ENCODE data around the gene BRD3.

DNA sequence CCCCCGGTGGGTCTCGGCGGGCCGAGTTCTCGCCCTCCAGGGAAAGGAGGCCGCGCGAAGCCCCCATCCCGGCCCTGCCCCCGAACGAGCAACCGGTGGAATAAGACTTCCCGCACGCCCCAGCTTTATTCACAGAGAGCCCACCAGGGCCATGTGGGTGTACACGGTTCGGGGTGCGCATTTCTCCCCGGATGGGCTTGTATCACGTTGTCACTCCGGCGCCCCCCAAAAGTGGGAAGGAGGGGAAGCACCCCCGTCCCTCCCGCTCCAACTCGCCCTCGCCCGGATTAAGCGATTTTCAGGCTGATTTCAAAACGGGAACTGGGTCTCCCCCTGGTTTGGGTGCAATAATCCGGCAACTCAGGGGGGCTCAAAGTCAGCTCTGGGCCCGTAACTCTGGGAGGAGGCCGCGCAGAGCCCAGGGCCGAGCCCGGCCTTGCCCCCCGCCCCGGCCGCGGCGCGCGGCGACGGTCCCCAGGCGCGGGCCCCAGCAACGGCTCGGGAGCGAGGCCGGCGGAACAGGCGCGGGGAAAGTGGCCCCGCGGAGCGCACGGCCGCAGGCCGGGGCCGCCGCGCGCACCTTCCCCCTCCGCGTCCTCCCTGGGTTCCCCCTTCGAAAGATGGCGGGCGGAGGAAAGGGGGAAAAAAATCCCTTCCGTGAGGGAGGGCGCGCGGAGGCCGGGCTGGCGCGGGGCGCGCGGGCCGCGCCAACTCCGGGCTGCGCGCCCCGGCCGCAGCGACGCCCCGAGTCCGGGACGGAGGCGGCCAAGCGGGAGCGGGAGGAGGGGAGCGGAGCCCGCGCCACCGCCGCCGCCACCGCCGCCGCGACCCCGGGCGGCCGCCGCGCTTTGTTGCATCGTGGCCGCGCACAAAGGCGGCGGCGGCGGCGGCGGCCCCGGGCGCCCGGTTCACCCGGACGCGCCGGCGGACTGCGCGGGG, 644 bp downstream of the BRD3 start:
- TF ChIP-seq CTCF (conservative IDR thresholded peaks at IDR 0.05; ENCODE audit: low read length) (no peak), EZH2phosphoT487 (IDR thresholded peaks at IDR 0.05; ENCODE audit: borderline replicate concordance) (no peak)
